Measurements from ENCODE around the gene GRIN2C. TPM values are rescaled to one million over a fixed set of nuclear protein-coding genes. Genes with fewer than 3 reads are reported as not detected.

Gene GRIN2C
- polyA plus RNA-seq, 1 donor, result 0.18 TPM

GRCh38 chr17:74799097-74799496, 60.6 kb downstream of the GRIN2C start:
- no peak for DNase-seq

- no peak for DNase-seq
These were observed 61.4 kb downstream of the GRIN2C start for GRCh38 chr17:74798239-74798707.

GRCh38 chr17:74797824-74798223, 61.9 kb downstream of the GRIN2C start:
- no peak for DNase-seq

GRCh38 chr17:74796866-74797265, 62.8 kb downstream of the GRIN2C start:
- no peak for DNase-seq

GRCh38 chr17:74796211-74796610, 63.5 kb downstream of the GRIN2C start:
- no peak for DNase-seq

GRCh38 chr17:74795327-74796020, 64.2 kb downstream of the GRIN2C start:
- DNase-seq, result no peak

- no peak for DNase-seq
These were observed 67.0 kb downstream of the GRIN2C start for GRCh38 chr17:74792586-74793105.

Other genes with a start within 250 kb of the GRIN2C start
- 0.10 TPM for gene CD300E, start 236.1 kb downstream of the GRIN2C start, polyA plus RNA-seq (ENCODE audit: insufficient read length)
- 0.23 TPM for gene CD300LF, start 147.0 kb downstream of the GRIN2C start, polyA plus RNA-seq (ENCODE audit: insufficient read length)
- gene RAB37, start 122.6 kb downstream of the GRIN2C start, polyA plus RNA-seq (ENCODE audit: insufficient read length), result 6.6 TPM
- 163 TPM for gene NHERF1, start 111.3 kb downstream of the GRIN2C start, polyA plus RNA-seq (ENCODE audit: insufficient read length)
- gene NAT9, start 83.5 kb downstream of the GRIN2C start, polyA plus RNA-seq (ENCODE audit: insufficient read length), result 46.7 TPM
- 6.5 TPM for gene FDXR, start 13.1 kb upstream of the GRIN2C start, polyA plus RNA-seq (ENCODE audit: insufficient read length)
- gene FADS6, start 33.7 kb upstream of the GRIN2C start, polyA plus RNA-seq (ENCODE audit: insufficient read length), result 0.80 TPM
- 0.70 TPM for gene USH1G, start 63.4 kb upstream of the GRIN2C start, polyA plus RNA-seq (ENCODE audit: insufficient read length)
- not detected for gene OTOP2, start 64.4 kb upstream of the GRIN2C start, polyA plus RNA-seq (ENCODE audit: insufficient read length)
- gene OTOP3, start 76.0 kb upstream of the GRIN2C start, polyA plus RNA-seq (ENCODE audit: insufficient read length), result not detected
- 10.8 TPM for gene HID1, start 112.9 kb upstream of the GRIN2C start, polyA plus RNA-seq (ENCODE audit: insufficient read length)
- gene CDR2L, start 127.7 kb upstream of the GRIN2C start, polyA plus RNA-seq (ENCODE audit: insufficient read length), result 8.0 TPM
- gene MRPL58, start 152.8 kb upstream of the GRIN2C start, polyA plus RNA-seq (ENCODE audit: insufficient read length), result 28.0 TPM
- 325 TPM for gene ATP5PD, start 187.1 kb upstream of the GRIN2C start, polyA plus RNA-seq (ENCODE audit: insufficient read length)
- 30.4 TPM for gene KCTD2, start 187.3 kb upstream of the GRIN2C start, polyA plus RNA-seq (ENCODE audit: insufficient read length)
- gene SLC16A5, start 228.1 kb upstream of the GRIN2C start, polyA plus RNA-seq (ENCODE audit: insufficient read length), result 29.5 TPM

All from left kidney (tissue), 2 donors.